Measurements from ENCODE around the gene PPIL6. TPM values are rescaled to one million over a fixed set of nuclear protein-coding genes. Genes with fewer than 3 reads are reported as not detected.

Gene PPIL6
- total RNA-seq, 2 donors from 2014 or later: not detected

DNA sequence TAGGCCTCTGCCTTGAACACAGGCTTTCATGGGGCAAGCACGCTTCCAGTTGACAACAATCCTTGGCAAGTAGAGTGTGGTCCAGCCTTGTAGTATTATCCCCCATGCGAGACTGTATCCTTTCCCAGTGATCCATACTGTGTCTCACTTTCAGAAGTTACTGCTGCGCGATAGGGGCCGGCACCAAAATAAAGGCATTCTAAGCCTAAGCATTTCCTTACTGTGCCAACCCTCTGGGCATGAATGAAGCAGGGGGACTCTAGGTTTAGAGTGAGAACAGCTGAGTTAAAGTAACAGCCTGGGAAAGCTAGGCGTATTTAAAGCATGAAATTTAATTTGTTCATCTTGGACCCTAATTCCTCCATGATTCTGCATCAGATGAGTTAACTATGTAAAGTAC lies 97.5 kb downstream of the PPIL6 start:
- no peak for ATAC-seq
- Mint-ChIP-seq H3K27ac (no peak overlapping the region), H3K9me3 (no peaks in the 10 kb centered on the region), H3K36me3 (no peaks in the 10 kb centered on the region)
- DNase-seq (ENCODE audit: low spot score in 2 of 2): no peak

DNA sequence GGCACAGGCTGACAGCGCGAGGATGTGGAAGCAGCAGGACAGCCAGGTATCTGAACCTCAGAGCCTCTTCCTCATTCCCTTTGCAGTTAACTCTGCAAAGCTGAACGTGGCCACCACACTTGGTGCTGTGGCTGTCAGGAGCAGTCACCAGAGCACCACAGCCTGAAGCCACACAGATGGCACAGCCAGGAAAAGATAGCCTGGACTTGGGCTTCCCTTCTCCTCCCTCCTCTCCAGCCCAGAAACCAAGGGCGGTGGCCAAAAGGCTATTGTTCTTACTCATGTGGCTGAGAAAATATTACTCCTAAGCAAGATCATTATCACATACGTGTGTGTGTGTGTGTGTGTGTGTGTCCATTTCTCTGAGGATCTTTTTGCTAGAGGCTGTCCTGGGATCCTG lies 97.9 kb downstream of the PPIL6 start:
- DNase-seq (ENCODE audit: low spot score in 2 of 2) (no peak), ATAC-seq (no peak)
- H3K9me3 Mint-ChIP-seq: no peaks in the 10 kb centered on the region
- H3K27ac Mint-ChIP-seq: no peak overlapping the region
- H3K36me3 Mint-ChIP-seq: no peaks in the 10 kb centered on the region

DNA sequence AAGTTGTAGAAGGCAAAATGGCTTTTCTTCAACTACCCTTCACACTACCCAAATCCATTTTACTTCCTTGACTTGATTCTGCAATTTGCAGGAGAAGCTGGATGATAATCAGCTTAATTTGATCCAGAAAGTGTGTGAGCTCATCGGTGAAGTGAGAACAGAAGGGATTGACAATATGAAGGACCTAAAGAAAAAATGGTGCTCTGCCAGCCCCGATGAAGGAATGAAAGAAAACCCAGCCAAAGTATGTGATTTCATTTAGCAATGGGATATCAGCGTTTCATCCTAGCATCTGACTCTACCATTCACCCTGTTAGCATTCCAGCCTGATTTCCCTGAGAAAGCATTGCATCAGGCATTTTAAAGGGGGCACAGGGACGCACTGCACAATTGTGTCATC lies 99.6 kb downstream of the PPIL6 start:
- Mint-ChIP-seq H3K27ac (no peak overlapping the region), H3K36me3 (no peaks in the 10 kb centered on the region), H3K9me3 (no peaks in the 10 kb centered on the region)
- DNase-seq (ENCODE audit: low spot score in 2 of 2): no peak
- no peak for ATAC-seq

Other genes starting within 250 kb of the PPIL6 start
- gene CD164, start 58.2 kb downstream of the PPIL6 start, total RNA-seq: 100 to 1,000 TPM; 184 to 186 TPM
- 1 to 10 TPM; 7.6 to 9.8 TPM for gene SMPD2, start 96 bp upstream of the PPIL6 start, total RNA-seq
- gene MICAL1, start 15.1 kb upstream of the PPIL6 start, total RNA-seq: 10 to 100 TPM; 32.9 to 45.7 TPM
- 10 to 100 TPM; 10.8 to 11.5 TPM for gene ZBTB24, start 42.6 kb upstream of the PPIL6 start, total RNA-seq

Measured in activated naive CD4-positive, alpha-beta T cell treated with anti-CD3 and anti-CD28 coated beads, Interleukin-2, amount 50 U/mL, for 72 hours (primary cell).